Measurements from ENCODE around the gene ADAM30.

- TF ChIP-seq EZH2 (IDR thresholded peaks at IDR 0.05; ENCODE audit: insufficient read depth, poor library complexity, severe bottlenecking): no peak
- TF ChIP-seq EZH2phosphoT487 (IDR thresholded peaks at IDR 0.05; ENCODE audit: insufficient read depth, low read depth): no peak
Measured at GRCh38 chr1:119914071-119914470, 17.8 kb upstream of the ADAM30 start.

Measured in GM23248 (cell line).